NCI-H2196 (cell line): ENCODE measurements around the gene RAD51B.
A peak's percentile ranks its signal among the peaks of the same experiment; 100 is the strongest.
"Not testable (repeated sequence)": the region's sequence is repeated elsewhere in the genome, so short reads cannot be mapped to it uniquely, and the experiment has no call there.

Source experiments
- DNase-seq: peaks from one replicate; lab custom pipeline; 2025; ENCODE audit not compliant: unreplicated experiment; lab: John Stamatoyannopoulos, UW

The RAD51B gene

DNA sequence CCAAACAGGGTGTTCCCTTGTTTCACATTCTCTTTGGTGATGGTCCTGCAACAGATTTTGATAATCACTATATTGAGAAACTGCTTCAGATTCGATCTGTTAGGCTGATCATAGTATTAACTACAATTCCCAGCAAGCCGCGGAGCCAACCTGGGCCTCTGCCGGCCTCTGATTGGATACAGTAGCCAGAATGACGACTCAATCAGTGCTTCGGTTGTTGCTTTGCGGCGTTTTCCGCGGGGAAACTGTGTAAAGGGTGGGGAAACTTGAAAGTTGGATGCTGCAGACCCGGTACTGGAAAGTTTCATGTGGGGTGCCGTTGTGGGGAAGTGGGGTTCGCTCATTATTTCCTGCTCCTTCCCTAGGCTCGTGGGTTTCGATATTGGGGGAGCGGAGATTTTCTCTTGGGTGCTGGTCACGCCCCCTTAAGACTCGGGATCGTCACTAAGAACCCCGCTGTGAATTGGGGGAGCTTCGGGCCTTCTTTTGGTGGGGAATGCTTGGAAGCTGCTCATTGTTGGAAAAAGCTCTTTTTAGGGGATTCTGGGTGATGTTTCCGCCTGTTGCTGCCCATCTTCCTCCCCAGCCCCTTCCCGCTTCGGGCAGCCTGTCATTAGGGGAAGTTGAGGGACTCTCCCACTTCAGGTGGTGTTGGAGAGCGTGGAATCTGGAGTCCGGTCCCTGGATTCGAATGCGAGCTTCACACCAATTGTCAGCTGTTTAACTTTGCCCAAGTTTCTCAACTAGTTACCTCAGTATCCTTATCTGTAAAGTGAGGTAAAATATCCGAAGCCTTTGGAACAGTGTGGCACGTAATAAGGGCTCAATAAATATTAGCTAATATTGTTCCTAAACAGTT, at the start of gene RAD51B:
TSS of gene RAD51B (plus strand) at position 217 of the 859 bp plus-strand sequence.
- peak; percentile 87 for DNase-seq

GRCh38 chr14:67773844-67774377, 45.7 kb upstream of the RAD51B start:
- no peak for DNase-seq

- no peak for DNase-seq
These were observed 42.8 kb upstream of the RAD51B start for GRCh38 chr14:67776653-67777322.

GRCh38 chr14:67778792-67779191, 40.8 kb upstream of the RAD51B start:
- DNase-seq: no peak

DNA sequence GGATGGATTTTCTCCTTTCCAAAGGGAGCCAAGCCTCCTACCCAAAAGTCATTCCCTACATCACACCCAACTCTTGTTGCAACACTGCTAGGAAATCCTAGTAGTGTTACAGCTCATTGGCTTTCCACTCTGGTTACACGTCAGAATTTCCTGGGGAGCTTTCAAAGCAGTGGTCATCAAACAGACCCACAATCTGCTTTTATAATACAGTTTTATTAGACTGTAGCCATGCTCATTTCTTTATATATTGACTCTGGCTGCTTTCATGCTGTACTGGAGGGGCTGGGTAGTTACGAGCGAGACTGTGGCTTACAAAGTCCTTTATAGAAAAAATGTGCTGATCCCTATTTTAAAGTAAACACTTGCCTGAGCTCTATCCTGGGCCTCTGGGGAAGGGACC, 37.5 kb upstream of the RAD51B start:
- no peak for DNase-seq

DNA sequence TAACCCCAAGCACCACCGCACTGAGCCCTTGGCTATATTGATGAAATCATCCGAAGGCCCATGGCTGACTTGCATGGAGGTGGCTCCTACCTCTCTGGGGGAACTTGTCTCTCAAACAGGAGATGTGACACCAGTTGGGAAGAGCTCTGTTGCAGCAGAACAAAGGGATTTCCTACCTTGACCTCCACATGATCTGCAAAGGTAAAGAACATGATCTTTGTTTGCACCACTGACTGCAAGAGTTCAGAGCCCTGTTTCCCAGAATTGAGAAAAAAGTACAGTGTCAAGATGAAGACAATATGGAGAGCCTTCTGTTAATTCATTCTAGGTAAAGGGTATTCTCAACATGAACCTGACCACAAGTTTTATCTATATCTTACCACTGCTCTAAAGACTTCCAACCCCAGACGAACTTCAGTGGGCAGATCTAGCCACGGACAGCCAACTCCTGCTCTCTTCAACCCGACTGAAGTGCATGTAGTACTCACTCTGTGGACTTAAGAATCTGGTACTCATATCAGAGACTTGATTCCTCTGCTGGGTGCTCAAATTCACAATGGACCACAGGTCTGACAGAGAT, 35.2 kb upstream of the RAD51B start:
- DNase-seq: no peak

DNA sequence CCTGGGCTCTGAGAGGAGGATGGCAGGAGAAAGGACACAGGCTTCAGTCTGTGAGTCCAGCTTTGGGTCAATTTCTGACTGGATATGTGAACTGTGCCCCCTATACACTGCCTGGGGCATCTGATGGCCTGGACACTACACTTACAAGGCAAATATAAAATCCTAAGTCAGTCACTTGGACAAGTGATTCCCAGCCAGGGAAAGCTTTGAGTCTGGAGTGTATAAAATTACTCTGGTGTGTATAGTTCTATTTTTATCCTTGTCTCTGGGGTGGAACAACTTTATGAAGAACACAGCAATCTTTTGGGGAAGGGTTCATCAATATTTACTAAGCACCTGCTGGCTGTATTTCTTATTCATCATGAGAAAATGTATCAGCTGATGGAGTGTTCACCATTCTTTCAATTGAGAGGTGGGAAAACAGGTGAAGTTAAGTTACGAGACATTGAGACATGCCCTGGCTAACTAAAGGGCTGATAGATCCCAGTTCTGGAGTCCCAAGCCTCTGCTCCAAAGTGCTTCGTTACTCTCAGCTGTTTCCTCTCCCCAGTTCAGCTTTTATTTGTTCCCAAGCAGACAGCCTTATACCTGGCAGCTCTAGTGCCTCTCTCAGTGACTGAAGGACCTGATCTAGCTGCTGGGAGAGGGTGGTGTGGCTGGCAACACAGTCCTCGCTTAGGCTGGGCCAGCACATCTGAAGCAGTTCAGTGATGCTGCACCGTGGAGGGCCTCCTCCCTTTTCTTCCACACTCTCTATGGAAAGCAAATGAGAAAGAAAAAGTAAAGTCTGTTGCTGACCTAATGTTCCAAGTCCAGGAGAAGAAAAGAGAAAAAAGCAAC, 34.1 kb upstream of the RAD51B start:
- no peak for DNase-seq

GRCh38 chr14:67787673-67788072, 31.9 kb upstream of the RAD51B start:
- no peak for DNase-seq

DNA sequence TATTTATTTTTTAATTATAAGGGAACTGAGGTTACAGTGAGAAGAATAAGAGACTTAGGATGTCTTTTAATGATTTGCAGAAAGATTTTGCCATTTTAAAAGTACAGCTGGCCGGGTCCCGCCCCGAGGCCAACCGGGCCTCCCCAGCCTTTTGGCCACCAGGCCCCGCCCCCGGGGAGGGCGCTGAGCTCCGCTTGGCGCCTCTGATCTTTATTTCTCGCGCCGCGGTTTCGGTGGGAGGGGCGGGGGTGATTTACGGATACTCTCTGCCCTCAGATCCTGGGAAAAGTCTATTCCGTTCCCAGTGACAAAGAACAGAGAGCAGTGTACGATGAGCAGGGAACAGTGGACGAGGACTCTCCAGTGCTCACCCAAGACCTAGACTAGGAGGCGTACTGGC, 20.8 kb upstream of the RAD51B start:
- DNase-seq: no peak

GRCh38 chr14:67800743-67801142, 18.8 kb upstream of the RAD51B start:
- DNase-seq: no peak

DNA sequence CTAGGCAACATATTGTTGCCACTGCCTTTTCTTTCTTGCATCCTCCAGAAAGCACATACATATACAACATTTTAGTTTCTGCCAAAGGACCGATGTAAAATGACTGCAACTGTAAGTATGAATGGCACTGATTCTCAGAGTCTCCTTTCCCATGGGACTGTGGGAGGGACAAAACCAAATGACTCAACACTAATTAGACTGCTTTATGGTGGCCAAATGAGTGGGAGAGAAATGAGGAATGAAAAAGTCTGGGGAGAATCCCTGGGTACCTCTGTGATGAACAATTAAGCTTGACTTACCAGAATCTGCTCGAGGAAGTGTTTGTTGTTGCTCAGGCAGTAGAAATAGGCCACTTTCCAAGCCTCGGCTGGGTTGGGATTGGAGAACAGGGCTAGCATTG, 13.3 kb upstream of the RAD51B start:
- no peak for DNase-seq

- DNase-seq: no peak
These were observed 4.8 kb upstream of the RAD51B start for GRCh38 chr14:67814821-67815220.

- DNase-seq: no peak
These were observed 3.9 kb upstream of the RAD51B start for GRCh38 chr14:67815573-67816225.

GRCh38 chr14:67816326-67817002, 3.1 kb upstream of the RAD51B start, which contains the start of gene ZFYVE26:
TSS of gene ZFYVE26 (minus strand) at chr14:67816590. CDS start at chr14:67815963, 627 bp downstream.
- peak; percentile 97 for DNase-seq

DNA sequence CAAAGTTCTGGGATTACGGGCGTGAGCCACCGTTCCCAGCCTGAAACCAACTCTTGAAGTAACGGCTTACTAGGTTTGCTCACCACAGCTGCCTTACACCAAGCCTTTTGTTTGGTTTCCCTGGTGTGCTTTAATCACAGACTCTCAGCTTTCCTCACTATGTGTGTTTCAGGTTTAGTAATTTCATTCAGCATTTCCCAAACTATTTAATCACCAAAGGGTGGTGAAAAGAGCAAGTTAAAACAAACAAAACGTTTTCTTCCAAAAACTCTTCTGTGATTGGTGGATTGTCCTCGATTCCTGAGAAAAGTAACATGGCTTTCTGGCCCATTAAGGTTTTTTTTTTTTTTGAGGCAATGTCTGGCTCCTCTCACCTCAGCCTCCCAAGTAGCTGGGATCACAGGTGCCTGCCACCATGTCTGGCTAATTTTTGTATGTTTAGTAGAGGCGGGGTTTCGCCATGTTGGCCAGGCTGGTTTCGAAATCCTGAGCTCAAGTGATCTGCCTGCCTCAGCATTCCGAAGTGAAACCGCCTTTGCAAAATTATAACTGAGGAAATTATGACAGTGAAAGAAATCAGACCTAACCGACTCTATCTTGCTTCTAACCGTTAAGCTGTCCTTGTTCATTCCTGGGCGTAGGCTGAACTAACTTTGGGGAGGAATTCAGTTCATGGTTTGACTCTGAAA, 1.7 kb upstream of the RAD51B start:
- peak; percentile 13 for DNase-seq

DNA sequence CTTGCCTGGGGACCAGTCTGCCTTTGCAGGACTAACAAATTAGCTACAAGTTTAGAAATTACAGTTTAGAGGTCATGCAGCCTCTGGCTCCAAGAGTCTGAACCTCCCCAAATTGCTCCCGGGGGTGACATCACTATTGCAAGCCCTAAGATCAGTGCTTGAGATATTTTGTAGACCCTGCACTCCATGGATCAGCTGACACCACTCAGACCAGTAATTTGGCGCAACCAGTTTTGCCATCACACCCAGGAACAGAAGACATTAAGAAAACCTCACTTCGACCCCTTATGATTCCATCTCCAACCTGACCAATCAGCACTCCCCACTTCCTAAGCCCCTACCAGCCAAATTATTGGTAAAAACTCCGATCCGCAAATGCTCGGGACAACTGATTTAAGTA, 1.1 kb upstream of the RAD51B start:
- DNase-seq: not testable (repeated sequence)

GRCh38 chr14:67820428-67820971, 921 bp downstream of the RAD51B start:
- DNase-seq: peak; percentile 10

GRCh38 chr14:67821121-67821520, 1.5 kb downstream of the RAD51B start:
- no peak for DNase-seq

GRCh38 chr14:67831113-67831512, 11.5 kb downstream of the RAD51B start:
- no peak for DNase-seq
